ENCODE data around the gene NT5C1A.

DNA sequence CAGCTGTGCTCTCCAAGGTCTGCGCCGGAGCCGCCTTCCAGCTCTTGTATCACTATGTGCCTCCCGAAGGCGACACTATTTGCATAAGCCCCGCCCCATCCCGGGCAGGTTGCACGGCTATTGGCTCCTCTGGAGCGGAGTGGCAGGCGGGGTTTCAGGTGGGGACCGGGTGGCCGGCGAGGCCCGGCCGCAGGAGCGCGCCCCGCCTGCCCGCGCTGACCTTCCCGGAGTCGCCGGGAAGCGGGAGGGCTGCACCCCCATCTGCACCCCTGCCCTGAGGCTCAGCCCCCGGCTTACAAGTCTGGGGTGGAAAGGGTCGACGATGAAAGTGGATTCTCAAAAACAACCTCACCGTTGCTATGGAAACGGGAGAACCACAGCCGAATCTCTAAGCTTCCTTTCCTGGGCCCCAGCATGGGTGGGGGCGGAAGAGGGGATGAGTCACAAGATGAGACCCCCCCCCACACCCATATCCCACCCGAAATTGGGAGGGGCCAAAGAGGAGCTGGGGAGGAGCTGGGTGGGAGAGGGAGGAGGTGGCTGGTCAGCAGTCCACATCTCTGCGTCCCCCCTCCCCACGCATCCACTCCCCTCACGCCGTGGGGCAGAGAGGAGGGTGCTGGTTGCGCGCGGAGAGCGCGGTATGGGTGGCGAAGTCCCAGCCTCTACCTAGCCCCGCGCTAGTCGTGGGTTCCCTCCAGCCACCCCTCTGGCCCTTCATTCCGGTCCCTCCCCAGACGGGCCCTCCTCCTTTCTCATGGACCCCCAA is 19.7 kb upstream of the NT5C1A start, which contains the start of gene HPCAL4:
- no peak for TF ChIP-seq POLR2A (IDR thresholded peaks at IDR 0.05)
- TF ChIP-seq, protein P1, sequence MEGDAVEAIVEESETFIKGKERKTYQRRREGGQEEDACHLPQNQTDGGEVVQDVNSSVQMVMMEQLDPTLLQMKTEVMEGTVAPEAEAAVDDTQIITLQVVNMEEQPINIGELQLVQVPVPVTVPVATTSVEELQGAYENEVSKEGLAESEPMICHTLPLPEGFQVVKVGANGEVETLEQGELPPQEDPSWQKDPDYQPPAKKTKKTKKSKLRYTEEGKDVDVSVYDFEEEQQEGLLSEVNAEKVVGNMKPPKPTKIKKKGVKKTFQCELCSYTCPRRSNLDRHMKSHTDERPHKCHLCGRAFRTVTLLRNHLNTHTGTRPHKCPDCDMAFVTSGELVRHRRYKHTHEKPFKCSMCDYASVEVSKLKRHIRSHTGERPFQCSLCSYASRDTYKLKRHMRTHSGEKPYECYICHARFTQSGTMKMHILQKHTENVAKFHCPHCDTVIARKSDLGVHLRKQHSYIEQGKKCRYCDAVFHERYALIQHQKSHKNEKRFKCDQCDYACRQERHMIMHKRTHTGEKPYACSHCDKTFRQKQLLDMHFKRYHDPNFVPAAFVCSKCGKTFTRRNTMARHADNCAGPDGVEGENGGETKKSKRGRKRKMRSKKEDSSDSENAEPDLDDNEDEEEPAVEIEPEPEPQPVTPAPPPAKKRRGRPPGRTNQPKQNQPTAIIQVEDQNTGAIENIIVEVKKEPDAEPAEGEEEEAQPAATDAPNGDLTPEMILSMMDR (IDR thresholded peaks at IDR 0.05) = no peak

All from breast epithelium (tissue), 3 donors.